HepG2 (cell line): ENCODE measurements around the gene KDM6B. TPM values are rescaled to one million over a fixed set of nuclear protein-coding genes. Genes with fewer than 3 reads are reported as not detected.

Source experiments
- ASH2L ChIP-seq: fragments of 300-600, 200-600 bp; sonication (generic); IDR thresholded peaks from 2 replicates; pipeline ENCODE4 v1.7.0; 2017; ENCODE audit warnings: low read depth, mild to moderate bottlenecking, moderate library complexity, mixed read lengths, low read length; ENCODE audit not compliant: insufficient read length
- GTF3A ChIP-seq: sonication (generic); formaldehyde crosslinking; conservative IDR thresholded peaks from 2 replicates; pipeline ENCODE4 v1.4.0; 2020; ENCODE audit warnings: mild to moderate bottlenecking, missing genetic modification reagents
- HNRNPH1 ChIP-seq: fragments of 200-400 bp; formaldehyde crosslinking; optimal IDR thresholded peaks from 2 replicates; pipeline ENCODE3; 2017; ENCODE audit warnings: mild to moderate bottlenecking, low read depth, low read length
- HOXA7 ChIP-seq: sonication (generic); formaldehyde crosslinking; IDR thresholded peaks from 2 replicates; pipeline ENCODE4 v1.8.1; 2022; ENCODE audit warnings: mild to moderate bottlenecking, missing genetic modification reagents, moderate library complexity
- IKZF4 ChIP-seq: sonication (generic); formaldehyde crosslinking; IDR thresholded peaks from 2 replicates; pipeline ENCODE4 v1.5.1; 2020; ENCODE audit warnings: borderline replicate concordance, mild to moderate bottlenecking, low read depth, missing genetic modification reagents; ENCODE audit errors: not compliant biosample characterization
- LBX2 ChIP-seq: sonication (generic); formaldehyde crosslinking; IDR thresholded peaks from 2 replicates; pipeline ENCODE4 v1.5.0; 2020; ENCODE audit warnings: missing genetic modification reagents, mild to moderate bottlenecking, borderline replicate concordance
- MEIS2 ChIP-seq: sonication (generic); formaldehyde crosslinking; IDR thresholded peaks from 2 replicates; pipeline ENCODE4 v1.9.0; 2021; ENCODE audit warnings: mild to moderate bottlenecking, missing genetic modification reagents
- MIER3 ChIP-seq: IDR thresholded peaks from 2 replicates; pipeline ENCODE4 v1.6.1; 2016; ENCODE audit warnings: missing compliant biosample characterization, borderline replicate concordance
- MNT ChIP-seq: fragments of 450-650 bp; IDR thresholded peaks from 2 replicates; pipeline ENCODE4 v1.6.1; 2016
- MTF2 ChIP-seq: sonication (generic); formaldehyde crosslinking; IDR thresholded peaks from 2 replicates; pipeline ENCODE4 v1.5.0; 2020; ENCODE audit warnings: missing genetic modification reagents, borderline replicate concordance
- NFKB2 ChIP-seq: sonication (generic); formaldehyde crosslinking; IDR thresholded peaks from 2 replicates; pipeline ENCODE4 v1.4.0; 2020; ENCODE audit warnings: missing genetic modification reagents, borderline replicate concordance
- NR2F2 ChIP-seq: IDR thresholded peaks from 2 replicates; pipeline ENCODE4 v1.6.1; 2012; ENCODE audit warnings: low read depth, inconsistent platforms, borderline replicate concordance
- POLR2AphosphoS2 ChIP-seq: IDR thresholded peaks from 2 replicates; pipeline ENCODE4 v1.6.1; 2011; ENCODE audit warnings: low read depth, low read length, improper control_type of control experiment
- SAFB2 ChIP-seq: sonication (generic); formaldehyde crosslinking; IDR thresholded peaks from 2 replicates; pipeline ENCODE4 v1.5.1; 2020; ENCODE audit warnings: missing genetic modification reagents, low read depth, mild to moderate bottlenecking, borderline replicate concordance
- SATB2 ChIP-seq: sonication (generic); formaldehyde crosslinking; IDR thresholded peaks from 2 replicates; pipeline ENCODE4 v1.5.0; 2020; ENCODE audit warnings: missing genetic modification reagents
- SP1 ChIP-seq, 2 experiments: fragments of 450-650 bp in 1 of 2; sonication (generic) in 1 of 2; formaldehyde crosslinking in 1 of 2; IDR thresholded peaks; 2 replicates each; pipeline versions ENCODE4 v1.4.0 to v1.6.1; 2016 to 2020; ENCODE audit warnings: missing genetic modification reagents in 1 of 2
- SRSF4 ChIP-seq: fragments of 200-400 bp; formaldehyde crosslinking; IDR thresholded peaks from one replicate; pipeline ENCODE4 v1.6.1; 2018; ENCODE audit warnings: mild to moderate bottlenecking, low read depth, low read length, moderate library complexity; ENCODE audit not compliant: poor library complexity, severe bottlenecking
- U2AF2 ChIP-seq: fragments of 200-400 bp; formaldehyde crosslinking; IDR thresholded peaks from 2 replicates; pipeline ENCODE4 v1.6.1; 2017; ENCODE audit warnings: low read depth, mild to moderate bottlenecking, low read length
- UBTF ChIP-seq: sonication (generic); formaldehyde crosslinking; IDR thresholded peaks from 2 replicates; pipeline ENCODE4 v1.4.0; 2020; ENCODE audit warnings: mild to moderate bottlenecking, missing genetic modification reagents
- ZFX ChIP-seq: sonication (generic); formaldehyde crosslinking; IDR thresholded peaks from 2 replicates; pipeline ENCODE4 v1.4.0; 2020; ENCODE audit warnings: mild to moderate bottlenecking, low read depth, missing genetic modification reagents, moderate library complexity
- ZNF136 ChIP-seq: sonication (generic); formaldehyde crosslinking; IDR thresholded peaks from 2 replicates; pipeline ENCODE4 v1.8.1; 2022; ENCODE audit warnings: low read depth, mild to moderate bottlenecking, moderate library complexity, missing genetic modification reagents
- ZNF253 ChIP-seq: sonication (generic); formaldehyde crosslinking; IDR thresholded peaks from 2 replicates; pipeline ENCODE4 v1.8.0; 2022; ENCODE audit warnings: mild to moderate bottlenecking, missing genetic modification reagents, borderline replicate concordance
- ZNF414 ChIP-seq: sonication (generic); formaldehyde crosslinking; IDR thresholded peaks from 2 replicates; pipeline ENCODE4 v1.5.0; 2020; ENCODE audit warnings: missing genetic modification reagents
- ZNF616 ChIP-seq: sonication (generic); formaldehyde crosslinking; IDR thresholded peaks from 2 replicates; pipeline ENCODE4 v1.5.0; 2020; ENCODE audit warnings: low read depth, mild to moderate bottlenecking, missing genetic modification reagents
- ZNF883 ChIP-seq: sonication (generic); formaldehyde crosslinking; IDR thresholded peaks from 2 replicates; pipeline ENCODE4 v1.5.1; 2020; ENCODE audit warnings: mild to moderate bottlenecking, missing genetic modification reagents; ENCODE audit errors: not compliant biosample characterization
- polyA plus RNA-seq, 8 experiments: library from polyadenylated mRNA; depleted of rRNA in 3 of 8; stranded (reverse) in 7 of 8; unstranded in 1 of 8; fragments of >200 nt; fragmentation: Illumina TruSeq in 4 of 8; extraction: Trizol in 4 of 8; gene quantifications; 2 replicates each; pipeline versions ENCODE4 v1.2.1 to v1.2.3, GENCODE V29; 2011 to 2016; ENCODE audit warnings: low read depth in 4 of 8, missing spikeins in 1 of 8, mixed read lengths in 1 of 8; ENCODE audit not compliant: insufficient read depth in 1 of 8
- total RNA-seq, 5 experiments: library from RNA; depleted of rRNA; stranded (reverse); fragments of >200 nt; fragmentation: Illumina TruSeq; extraction: Trizol; gene quantifications; 2 replicates each; pipeline ENCODE4 v1.2.3, GENCODE V29; 2016; ENCODE audit warnings: low read depth in 1 of 5

Gene KDM6B
- total and polyA plus RNA-seq, 2 of the 13 experiments (the other 11 are each of a cell fraction or from before 2014, with no cell fraction given): 1.3 to 2.1 TPM

- TF ChIP-seq ASH2L (no peak), MEIS2 (CRISPR knock-in tag) (no peak), MNT (0 out of 2 replicates have a peak, but pooled peaks have one; percentile 18), MIER3 (CRISPR knock-in tag) (no peak), ZNF136 (no peak), ZNF414 (CRISPR knock-in tag) (0 out of 2 replicates have a peak, but pooled peaks have one; percentile 37), MTF2 (CRISPR knock-in tag) (no peak), SP1 (IDR thresholded peaks at IDR 0.05) (no peak), SP1 (CRISPR knock-in tag; IDR thresholded peaks at IDR 0.05) (no peak; the same call in 1 of the 2 replicates), ZNF616 (CRISPR knock-in tag) (peak; percentile 21; the same call in 1 of the 2 replicates), LBX2 (CRISPR knock-in tag) (no peak), GTF3A (CRISPR knock-in tag) (no peak), SRSF4 (no peak), ZFX (CRISPR knock-in tag) (peak; percentile 42; the same call in 1 of the 2 replicates), IKZF4 (CRISPR knock-in tag) (no peak), ZNF253 (CRISPR knock-in tag) (no peak), POLR2AphosphoS2 (no peak), NR2F2 (no peak), UBTF (CRISPR knock-in tag) (no peak; the same call in 1 of the 2 replicates), NFKB2 (peak; percentile 18; the same call in 1 of the 2 replicates), SATB2 (CRISPR knock-in tag) (no peak), HNRNPH1 (no peak), HOXA7 (CRISPR knock-in tag) (no peak), ZNF883 (no peak), SAFB2 (CRISPR knock-in tag) (no peak), U2AF2 (no peak)
Measured at GRCh38 chr17:7833795-7834541, at the start of gene KDM6B (continued).
